Pons (tissue), 1 donor: Measurements from ENCODE around the gene PCSK7.
A peak's percentile ranks its signal among the peaks of the same experiment; 100 is the strongest.

Experiments used
- DNase-seq: peaks from one replicate; pipeline ENCODE4 v3.0.0-alpha.2; 2016; ENCODE audit warnings: low spot score

PCSK7 gene

DNA sequence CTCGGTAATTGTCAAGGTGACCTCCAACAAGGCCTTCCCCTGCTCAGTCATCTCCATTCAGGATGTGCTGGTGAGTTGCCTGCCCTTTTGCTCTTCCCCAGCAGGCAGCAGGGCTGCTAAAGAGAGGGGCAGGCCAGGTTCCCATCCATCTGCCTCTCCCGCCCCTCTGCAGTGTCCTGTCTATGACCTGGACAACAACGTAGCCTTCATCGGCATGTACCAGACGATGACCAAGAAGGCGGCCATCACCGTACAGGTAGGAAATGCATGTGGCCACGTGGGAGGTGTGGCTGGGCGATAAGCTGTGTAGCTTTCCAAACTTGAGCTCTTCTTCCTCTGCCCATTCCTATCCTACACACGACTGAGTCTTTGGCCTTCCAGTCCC lies 49.3 kb downstream of the PCSK7 start:
- DNase-seq = no peak

- DNase-seq = no peak
Measured at GRCh38 chr11:117181586-117182550, 50.0 kb downstream of the PCSK7 start.

GRCh38 chr11:117180661-117181585 lies 51.0 kb downstream of the PCSK7 start:
- DNase-seq = peak; percentile 87

DNA sequence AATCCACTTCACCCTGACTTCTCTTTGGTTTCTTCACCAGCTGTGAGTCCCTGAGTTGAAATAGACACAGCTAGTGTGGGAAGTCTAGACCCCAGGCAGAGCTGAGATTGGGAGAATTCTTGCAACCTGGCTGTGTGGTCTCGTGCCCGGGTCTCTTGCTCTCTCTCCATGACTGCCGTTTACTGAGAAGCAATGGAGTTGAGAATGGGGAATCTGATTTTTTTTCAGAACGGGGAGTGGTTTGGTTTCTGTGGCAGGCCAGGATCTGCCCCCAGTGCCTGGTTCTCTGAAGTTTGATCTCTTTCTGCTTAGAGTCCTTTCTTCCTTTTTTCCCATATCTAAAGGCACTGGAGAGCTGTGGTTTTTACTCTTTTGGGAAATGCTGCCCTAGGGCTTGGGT lies 51.9 kb downstream of the PCSK7 start:
- DNase-seq = peak; percentile 36

DNA sequence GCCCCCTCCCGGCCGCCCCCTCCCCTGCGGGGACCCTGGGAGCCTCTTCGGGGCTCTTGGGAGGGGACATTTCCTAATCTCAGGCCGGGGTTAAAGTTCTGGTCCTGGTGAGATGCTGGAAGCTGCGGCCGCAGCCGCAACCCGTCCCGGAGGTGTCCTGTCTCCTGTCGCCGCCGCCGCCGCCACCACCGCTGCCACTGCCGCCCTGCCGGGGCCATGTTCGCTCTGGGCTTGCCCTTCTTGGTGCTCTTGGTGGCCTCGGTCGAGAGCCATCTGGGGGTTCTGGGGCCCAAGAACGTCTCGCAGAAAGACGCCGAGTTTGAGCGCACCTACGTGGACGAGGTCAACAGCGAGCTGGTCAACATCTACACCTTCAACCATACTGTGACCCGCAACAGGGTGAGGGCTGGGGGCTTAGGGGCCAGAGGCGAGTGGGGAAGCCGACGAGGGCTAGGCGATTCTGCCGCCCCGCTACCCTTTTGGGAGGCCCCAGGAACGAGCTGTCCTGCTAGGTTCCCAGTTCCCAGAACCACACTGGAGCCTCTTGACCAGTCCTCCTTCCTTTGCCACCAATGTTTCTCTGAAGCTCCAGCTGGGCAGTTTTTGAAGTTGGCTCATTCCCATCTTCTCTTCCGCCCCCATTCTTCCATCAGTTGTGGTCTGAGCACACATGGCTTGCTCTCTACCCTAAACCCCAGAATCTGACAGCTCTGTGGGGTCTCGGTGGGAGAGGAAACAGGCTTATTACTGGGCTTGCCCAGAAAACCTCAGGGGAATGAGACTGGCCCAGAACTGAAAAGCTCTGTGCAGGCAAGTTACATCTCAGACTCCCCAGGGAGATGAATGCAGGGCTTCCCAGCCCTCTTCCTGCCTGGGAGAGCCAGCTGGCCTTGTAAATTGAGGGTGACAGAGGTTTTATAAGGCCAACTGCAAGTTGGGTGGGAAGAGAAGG lies 52.5 kb downstream of the PCSK7 start:
- DNase-seq = peak; percentile 35

- DNase-seq = peak; percentile 92
Measured at GRCh38 chr11:117178210-117179034, 53.5 kb downstream of the PCSK7 start, which contains the start of gene SIDT2. Gene SIDT2 (plus strand): TSS chr11:117178743. CDS start chr11:117179264, 521 bp downstream.

GRCh38 chr11:117177534-117178209 lies 54.2 kb downstream of the PCSK7 start:
- no peak for DNase-seq

DNA sequence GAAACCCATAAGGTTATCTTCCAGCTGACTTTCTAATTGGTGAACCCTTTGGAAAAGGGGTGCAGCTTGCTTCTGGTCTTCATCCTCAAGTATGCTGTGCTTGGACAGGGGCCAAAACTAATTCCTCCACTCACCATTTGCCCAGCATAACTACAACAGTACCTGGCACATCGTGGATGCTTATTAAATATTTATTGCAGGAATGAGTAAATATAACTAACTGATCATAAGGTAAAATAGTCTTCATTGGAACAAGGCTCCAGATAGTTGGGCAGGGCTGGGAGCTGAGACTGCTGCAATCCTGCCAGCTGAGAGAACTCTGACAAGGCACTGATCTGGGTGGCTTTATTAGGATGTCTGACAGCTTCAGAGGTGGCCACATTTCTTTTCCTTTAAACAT lies 55.7 kb downstream of the PCSK7 start:
- no peak for DNase-seq

- DNase-seq = no peak
Measured at GRCh38 chr11:117175781-117176180, 56.1 kb downstream of the PCSK7 start.

DNA sequence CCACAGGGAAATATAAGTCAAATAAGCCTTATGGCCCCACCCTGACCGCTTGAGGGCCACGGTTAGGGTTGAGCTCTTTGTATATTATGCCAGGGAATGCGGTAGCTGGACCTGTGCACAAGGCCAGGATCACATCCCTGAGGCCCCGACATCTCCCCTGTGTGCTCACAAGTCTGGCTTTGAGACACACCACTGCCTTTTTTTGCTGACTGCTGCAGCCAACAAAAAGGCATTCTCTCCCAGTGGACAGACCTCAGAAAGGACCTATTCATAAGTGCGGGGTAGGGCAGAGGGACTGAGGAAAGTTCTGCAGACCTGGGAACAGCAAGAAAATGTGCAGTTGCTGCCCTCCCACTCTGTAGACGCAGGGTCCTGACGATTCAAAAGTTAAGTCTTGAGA lies 56.8 kb downstream of the PCSK7 start:
- DNase-seq = peak; percentile 94

DNA sequence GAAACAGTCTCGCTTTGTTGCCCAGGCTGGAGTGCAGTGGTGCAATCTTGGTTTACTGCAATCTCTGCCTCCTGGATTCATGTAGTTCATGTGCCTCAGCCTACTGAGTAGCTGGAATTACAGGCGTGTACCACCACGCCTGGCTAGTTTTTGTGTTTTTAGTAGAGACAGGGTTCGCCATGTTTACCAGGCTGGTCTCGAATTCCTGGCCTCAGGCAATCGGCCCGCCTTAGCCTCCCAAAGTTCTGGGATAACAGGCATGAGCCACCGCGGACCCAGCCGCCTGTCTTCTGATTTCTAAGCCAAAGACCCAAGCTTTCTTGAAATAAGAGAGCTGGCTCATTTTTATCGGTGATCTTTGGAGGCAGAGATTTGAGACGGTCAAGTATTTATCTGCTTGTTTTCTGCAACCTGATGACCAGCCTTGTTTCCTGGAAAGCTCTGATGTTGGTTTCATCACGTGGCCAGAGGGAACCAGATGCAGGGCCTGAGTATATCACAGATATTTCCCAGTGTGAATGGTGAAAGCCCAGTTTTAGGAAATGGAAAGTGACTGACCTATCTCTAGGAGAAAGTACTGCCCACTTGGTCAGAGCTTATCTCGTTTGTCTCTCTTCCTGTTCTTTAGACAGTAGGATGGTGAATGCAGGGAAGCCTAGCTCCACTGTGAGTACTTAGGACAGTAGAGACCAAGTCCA lies 59.0 kb downstream of the PCSK7 start:
- DNase-seq = peak; percentile 57

DNA sequence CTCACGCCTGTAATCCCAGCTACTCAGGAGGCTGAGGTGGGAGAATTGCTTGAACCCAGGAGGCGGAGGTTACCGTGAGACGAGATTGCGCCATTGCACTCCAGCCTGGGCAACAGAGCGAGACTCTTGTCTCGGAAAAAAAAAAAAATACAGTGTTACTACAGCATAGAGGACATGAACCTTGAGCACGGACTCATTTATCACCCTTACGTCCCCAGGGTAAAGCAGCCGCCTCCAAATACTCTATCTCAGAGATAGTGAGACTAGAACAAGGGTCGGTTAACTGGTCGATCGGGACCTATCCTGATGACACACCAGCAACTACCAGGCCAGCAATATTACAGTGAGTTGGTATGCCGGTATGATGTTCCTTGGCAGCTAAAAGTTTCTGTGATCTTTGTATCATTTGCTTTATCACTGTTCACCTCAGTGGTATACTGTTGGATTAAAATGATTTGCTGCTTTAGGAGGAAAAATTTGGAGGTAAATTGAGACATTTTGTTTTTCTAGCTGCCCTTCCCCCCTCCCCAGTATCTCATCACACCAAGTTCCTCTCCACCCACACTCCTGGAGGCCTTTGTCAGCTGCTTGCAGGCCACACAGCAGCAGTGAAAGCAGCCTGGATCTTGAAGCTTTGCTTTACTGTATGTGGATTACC lies 60.3 kb downstream of the PCSK7 start:
- no peak for DNase-seq

DNA sequence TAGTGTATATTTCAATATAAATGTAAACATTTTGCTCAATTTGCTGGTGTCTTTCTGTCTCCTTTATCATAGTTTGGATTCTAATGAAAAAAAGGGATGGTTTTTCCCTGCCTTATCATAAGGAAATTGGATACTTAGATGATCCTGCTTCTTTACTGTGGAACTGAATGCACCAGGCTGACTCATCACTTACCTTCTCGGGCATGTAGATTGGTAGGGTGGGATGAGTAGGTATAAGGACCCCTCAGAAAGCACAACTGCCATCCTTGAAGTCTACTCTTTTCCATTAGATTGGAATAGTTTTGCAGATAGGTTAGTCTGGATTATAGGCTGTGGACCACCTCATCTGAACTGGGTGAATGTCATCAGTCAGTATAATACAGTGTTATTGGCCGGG lies 60.9 kb downstream of the PCSK7 start:
- no peak for DNase-seq

DNA sequence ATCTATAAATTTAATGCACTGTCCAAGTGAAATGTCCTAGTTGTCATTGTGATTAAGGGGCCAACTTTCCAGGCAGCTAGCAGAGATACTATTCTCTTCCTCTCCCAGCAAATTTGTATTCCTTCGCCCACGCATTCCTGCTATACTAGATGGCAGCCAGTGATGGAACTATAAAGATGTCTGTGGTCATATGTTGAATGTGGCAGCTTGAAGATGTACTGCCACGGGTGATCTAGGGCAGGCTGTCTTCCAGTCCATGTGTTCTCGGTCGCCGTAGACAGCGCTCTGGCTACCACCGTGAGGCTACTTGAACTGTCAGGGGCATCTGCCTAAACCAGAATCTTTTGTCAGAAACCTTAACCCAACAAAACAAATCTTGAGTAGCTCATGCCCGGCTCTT lies 61.7 kb downstream of the PCSK7 start:
- DNase-seq = no peak

DNA sequence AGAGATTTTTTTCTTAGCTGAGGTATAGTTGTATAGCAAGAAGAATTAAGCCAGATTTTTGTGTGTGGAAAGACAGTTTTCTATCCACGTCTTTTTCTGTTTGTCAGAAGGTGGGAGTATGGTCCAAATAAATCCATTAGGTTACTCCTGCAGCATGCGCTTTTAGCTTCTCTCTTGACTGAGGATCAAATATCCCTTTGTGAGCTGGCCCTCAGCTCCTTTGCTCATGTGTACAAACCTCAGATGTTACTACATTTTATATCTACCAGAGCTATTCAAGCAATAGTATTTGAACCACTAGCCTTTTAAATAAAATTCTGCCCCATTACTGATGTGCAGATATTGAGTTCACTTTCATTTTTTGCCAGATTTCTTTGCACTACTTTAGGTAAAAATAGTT lies 62.1 kb downstream of the PCSK7 start:
- no peak for DNase-seq

GRCh38 chr11:117166491-117166890 lies 65.4 kb downstream of the PCSK7 start:
- no peak for DNase-seq

- no peak for DNase-seq
Measured at GRCh38 chr11:117160826-117161225, 71.0 kb downstream of the PCSK7 start.

- DNase-seq = no peak
Measured at GRCh38 chr11:117159892-117160291, 72.0 kb downstream of the PCSK7 start.

DNA sequence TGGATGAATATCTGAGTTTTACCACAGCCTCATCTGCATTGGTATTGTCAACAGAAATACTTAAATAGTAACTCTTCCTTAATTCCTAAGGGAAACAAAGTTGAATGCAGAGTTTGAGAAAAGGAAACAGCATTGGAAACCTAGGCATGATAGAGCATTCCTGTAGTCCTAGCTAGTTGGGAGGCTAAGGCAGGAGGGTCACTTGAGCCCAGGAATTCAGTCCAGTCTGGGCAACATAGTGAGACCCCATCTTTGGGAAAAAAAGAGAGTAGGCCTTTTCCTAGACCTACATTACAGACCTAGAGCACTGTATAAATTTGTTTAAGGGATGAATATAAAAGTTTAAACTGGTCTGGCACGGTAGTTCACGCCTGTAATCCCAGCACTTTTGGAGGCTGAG lies 74.4 kb downstream of the PCSK7 start:
- no peak for DNase-seq
